GM19372 (cell line): ENCODE measurements around the gene DNAAF2.
"Not testable (repeated sequence)": the region's sequence is repeated elsewhere in the genome, so short reads cannot be mapped to it uniquely, and the experiment has no call there.

Experiments used
- ATAC-seq: cut with Tn5 transposase; IDR thresholded peaks from one replicate; pipeline ENCODE4 v1.9.1; 2021; ENCODE audit warnings: mild to moderate bottlenecking, low read depth, moderate library complexity; ENCODE audit not compliant: unreplicated experiment

The DNAAF2 gene, protein sequence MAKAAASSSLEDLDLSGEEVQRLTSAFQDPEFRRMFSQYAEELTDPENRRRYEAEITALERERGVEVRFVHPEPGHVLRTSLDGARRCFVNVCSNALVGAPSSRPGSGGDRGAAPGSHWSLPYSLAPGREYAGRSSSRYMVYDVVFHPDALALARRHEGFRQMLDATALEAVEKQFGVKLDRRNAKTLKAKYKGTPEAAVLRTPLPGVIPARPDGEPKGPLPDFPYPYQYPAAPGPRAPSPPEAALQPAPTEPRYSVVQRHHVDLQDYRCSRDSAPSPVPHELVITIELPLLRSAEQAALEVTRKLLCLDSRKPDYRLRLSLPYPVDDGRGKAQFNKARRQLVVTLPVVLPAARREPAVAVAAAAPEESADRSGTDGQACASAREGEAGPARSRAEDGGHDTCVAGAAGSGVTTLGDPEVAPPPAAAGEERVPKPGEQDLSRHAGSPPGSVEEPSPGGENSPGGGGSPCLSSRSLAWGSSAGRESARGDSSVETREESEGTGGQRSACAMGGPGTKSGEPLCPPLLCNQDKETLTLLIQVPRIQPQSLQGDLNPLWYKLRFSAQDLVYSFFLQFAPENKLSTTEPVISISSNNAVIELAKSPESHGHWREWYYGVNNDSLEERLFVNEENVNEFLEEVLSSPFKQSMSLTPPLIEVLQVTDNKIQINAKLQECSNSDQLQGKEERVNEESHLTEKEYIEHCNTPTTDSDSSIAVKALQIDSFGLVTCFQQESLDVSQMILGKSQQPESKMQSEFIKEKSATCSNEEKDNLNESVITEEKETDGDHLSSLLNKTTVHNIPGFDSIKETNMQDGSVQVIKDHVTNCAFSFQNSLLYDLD

DNA sequence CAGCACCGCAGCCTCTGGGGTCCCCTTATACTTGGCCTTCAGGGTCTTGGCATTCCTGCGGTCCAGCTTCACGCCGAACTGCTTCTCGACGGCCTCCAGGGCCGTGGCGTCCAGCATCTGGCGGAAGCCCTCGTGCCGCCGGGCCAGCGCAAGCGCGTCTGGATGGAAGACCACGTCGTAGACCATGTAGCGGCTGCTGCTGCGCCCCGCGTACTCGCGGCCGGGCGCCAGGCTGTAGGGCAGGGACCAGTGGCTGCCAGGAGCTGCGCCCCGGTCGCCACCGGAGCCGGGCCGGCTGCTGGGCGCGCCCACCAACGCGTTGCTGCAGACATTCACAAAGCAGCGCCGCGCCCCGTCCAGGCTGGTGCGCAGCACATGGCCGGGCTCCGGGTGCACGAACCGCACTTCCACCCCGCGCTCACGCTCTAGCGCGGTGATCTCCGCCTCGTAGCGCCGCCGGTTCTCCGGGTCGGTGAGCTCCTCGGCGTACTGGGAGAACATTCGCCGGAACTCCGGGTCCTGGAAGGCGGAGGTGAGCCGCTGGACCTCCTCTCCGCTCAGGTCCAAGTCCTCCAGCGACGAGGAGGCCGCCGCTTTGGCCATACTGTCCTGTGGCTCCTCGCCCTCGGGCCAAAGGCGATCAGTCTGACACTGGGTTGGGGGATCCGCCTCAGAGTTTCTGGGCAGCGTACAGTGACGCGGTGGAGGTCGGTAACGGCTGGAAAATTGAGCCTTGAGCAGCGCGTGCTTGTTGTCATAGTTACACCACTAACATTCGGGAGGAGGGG is at the start of gene DNAAF2:
Gene DNAAF2, minus strand, starts transcription at position 698 of the 788 bp plus-strand sequence. Its CDS starts 95 bp downstream, at position 603.
- peak; percentile 23 for ATAC-seq

DNA sequence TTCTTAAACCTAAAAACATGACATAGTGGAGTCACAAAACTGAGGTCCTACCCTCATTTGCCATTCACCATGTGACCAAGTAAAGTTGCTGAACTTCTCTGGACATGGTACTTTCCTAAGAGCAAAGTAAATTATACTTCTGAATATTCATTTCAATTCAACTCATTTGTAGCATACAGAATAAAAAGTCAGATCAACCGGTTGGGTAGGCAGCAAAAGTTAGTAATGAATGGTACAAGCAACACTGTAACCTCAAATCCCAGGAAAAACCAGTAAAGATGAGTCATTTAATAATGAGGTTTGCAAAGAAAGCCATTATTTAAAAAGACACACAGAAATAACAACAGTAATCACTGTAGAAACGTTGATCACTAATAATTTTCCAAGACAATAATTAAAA is 44.2 kb upstream of the DNAAF2 start:
- ATAC-seq, result no peak

DNA sequence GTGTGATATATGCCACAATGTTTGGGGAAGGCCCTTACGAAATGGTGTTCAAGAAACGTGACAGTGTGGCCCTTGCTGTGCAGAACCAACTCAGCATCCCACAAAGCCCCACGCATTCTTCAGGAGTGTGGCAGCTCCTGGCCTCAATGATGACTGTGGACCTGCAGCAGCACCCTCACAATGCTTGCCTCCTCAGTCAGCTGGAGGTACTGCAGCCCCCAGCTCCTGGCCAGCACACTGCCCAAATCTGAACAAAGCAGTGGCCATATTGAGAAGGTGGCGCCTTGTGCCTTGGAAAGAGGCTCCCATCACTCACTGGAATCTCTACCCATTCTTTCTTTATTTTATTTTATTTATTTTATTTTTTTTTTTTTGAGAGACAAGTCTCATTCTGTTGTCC is 42.6 kb upstream of the DNAAF2 start:
- no peak for ATAC-seq

DNA sequence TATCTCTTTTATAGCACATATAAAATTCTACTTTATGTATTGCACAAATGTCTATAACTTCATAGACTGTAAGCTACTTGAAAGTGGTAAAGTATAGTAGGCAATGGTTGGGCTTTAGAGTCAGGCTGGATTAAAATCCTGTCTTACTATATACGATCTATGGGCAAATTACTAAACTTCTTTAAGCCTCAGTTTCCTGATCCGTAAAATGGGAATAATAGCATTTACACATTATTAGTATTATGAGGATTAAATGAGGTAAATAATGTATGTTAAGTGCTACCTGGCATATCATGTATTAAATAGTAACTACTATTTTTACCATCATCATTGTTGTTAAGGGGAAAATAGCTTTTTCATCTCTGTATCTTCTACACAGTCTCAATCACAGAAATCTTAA is 38.5 kb upstream of the DNAAF2 start:
- no peak for ATAC-seq

DNA sequence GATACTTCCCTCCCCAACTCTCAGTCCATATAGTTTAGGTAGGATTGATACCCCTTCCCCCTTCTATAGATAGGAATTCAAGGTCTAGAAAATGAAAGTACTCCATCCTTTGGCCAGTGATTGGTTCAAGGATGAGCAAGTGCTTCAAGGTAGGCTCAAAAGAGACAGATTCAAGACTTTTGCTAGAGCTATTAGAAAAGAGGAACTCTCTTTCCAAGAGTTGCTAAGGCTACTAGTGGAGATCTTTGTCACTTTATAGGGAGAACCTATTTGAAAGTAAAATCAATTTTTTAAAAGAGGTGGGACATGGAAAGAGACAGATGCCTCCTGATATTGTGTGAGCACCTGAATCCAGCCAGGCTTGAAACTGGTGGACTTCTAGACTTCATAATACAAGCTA is 35.4 kb upstream of the DNAAF2 start:
- ATAC-seq, result no peak

DNA sequence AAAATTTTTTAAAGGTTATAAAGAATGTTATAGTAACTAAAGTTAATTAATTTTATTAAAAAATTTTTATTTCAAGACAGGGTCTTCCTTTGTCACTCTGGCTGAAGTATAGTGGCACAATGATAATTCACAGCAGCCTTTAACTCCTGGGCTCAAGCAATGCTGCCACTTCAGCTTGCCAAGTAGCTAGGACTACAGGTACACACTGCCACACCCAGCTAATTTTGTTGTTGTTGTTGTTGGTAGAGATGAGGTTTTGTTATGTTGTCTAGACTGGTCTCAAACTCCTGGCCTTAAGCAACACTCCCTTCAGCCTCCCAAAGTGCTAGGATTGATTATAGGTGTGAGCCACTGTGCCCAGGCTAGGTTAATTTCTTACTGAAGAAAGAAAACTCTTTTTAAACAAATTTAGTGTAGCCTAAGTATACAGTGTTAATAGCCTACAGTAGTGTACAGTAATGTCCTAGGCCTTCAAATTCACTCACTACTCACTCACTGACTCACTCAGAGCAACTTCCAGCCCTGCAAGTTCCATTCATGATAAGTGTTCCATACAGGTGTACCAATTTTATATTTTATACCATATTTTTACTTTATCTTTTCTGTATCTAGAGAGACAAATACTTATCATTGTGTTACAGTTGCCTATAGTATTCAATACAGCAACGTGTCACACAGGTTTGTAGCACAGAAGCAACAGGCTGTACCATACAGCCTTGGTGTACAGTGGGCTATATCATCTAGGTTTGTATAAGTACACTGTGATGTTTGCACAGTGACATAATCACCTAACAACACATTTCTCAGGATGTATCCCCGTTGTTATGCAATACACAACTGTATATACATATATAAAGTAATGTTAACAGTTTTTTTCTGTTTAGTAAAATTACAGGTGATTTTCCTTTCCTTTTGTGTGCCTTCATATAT is 24.7 kb upstream of the DNAAF2 start:
- no peak for ATAC-seq

DNA sequence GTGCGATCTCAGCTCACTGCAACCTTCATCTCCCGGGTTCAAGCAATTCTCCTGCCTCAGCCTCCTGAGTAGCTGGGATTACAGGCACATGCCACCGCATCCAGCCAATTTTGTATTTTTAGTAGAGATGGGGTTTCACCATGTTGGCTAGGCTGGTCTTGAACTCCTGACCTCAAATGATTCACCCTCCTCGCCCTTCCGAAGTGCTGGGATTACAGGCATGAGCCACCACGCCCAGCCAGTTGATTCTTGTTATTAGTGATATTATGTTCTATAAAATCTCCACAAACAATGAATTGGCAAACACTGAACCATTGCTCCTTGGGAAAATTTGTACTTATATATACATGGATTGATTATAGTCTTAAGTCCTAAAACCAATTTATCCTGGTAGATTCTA is 22.5 kb upstream of the DNAAF2 start:
- ATAC-seq, result not testable (repeated sequence)

DNA sequence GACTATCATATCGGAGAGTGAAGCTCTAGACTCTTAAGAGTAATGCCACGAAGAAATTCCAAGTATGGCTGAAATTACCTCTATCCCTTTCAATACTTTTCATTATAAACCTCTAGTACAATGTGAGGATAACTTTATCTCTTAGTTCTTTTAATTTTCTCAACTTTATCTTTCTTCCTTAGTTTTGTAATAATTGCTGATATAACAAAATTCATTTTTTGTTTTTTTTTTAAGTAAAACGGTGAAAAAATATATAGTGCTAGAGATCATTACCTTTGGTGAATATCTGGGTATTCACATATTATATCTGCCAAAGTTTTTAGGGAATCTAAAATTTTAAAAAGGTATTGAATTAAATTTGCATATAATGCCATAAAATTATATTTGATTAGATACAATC is 19.5 kb upstream of the DNAAF2 start:
- no peak for ATAC-seq

DNA sequence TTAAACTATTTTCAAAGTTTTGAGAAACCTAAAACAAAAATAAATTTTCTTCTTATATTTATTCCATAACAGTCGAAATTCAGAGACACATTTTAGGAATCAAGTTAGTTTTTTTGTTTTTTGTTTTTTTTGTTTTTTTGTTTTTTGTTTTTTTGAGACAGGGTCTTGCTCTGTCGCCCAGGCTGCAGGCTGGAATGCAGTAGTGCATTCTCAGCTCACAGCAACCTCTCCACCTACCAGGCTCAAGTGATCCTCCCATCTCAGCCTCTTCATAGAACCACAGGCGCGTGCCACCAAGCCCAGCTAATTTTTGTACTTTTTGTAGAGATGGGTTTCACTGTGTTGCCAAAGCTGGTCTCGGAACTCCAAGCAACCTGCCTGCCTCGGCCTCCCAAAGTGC is 18.5 kb upstream of the DNAAF2 start:
- no peak for ATAC-seq

DNA sequence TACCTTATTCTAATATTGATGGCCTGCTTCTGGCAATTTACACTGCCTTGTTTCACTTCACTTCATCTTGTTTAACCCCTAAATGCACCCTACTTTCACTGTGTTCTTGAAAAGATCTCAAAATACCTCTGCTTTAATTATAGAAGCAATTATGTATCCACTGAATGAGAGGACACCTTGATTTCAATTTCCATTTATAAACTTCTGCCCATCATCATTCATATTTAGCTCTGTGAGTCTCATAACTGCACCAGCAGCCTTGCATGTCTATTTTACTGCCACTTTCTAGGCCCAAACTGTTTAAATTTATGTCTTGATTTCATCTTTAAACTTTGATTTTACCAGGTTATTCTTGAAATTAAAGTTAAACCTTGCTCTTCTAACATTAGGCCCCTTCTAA is 7.1 kb upstream of the DNAAF2 start:
- no peak for ATAC-seq

DNA sequence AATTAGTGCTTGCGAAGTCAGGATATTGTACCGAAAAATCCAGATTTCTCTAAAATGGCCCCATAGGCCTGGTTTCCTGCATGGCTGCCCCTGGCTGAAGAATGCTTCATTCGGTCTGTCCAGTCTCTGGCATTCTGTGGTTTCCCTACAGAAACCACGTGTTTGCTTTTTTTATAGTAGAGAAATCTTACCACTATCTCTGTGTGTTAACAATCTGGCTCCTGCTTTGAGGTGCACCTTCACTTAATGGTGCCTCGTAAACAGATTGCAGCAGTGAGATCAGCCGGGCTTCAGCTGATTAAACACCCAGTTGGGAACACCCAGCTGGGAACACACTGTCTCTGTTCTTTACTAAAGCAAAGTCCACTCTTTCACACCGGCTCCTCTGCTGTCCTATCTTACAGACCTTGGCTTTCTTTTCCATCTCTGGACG is 6.7 kb upstream of the DNAAF2 start:
- no peak for ATAC-seq

DNA sequence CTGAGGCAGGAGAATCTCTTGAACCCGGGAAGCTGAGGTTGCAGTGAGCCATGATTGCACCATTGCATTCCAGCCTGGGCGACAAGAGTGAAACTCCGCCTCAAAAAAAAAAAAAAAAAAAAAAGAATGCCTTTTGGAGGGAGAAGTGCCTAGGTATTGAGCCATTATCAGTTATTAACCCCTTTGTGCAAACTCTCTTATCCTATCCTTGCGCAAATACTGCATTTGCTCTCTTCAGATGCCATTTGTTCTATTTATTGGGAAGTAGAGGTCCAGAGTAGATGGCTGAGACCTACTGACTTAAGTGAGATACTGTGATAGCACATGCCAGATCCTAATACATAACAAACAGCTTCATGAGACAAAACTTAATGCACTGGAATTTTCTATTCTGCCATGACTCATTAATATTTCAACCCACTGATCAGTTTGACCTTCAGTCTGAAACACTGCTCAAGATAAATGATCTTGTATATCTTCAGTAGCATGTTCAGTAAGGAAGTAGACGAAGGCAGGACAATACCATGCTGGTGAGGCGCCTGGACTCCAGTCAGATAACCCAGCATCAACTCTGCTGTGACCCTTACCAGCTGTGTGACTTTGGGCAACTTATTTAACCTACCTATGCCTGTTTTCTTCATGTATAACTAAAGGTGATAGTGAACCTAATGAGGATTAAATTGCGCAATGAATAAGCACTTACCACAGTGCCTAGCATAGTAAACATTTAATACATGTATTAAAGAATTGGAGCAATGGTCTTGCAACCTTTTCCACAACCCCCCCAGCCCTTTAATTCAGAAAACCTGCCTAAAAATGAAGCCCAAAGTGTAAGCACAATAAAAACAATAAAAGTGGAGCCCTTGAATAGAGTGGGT is 5.7 kb upstream of the DNAAF2 start:
- no peak for ATAC-seq

DNA sequence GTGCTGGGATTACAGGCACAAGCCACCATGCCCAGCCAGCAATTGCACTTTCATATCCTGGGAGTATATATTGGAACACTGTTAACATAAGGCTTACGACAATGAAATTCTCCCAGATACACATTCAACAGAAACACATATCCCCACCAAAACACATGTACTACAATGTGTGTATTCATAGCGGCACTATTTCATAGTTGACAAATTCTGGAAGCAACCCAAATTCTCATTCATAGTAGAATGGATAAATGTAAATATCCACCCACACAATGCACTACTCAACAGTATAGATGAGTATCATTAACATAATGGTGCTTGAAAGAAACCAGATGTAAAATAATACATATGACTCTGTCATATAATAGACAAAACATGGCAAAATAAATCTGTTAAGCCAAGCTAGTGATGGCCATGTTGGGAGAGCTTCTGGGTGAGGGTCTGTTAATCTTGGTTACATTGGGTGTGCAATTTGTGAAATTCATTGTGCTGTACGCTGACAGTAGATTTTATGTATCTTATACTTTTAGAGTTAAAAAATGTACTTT is 2.6 kb upstream of the DNAAF2 start:
- ATAC-seq, result no peak

DNA sequence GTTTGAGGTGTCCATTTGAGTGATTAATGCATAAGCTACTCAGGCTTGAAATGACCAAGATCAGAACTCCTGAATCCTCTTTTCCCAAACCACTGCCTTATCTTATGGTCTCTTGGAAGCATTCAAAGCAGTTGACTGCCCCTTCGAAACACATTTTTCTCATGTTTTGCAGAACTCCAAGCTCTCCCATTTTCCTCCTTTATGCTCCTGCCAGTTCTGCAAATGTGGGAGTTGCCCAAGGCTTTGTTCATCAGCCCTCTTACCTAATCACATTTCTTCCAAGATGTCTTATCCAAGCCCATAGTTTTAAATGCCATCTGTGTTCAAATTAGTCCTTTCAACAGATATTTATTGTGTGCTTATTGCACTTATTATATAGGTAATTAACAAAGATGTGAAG is 1.8 kb upstream of the DNAAF2 start:
- ATAC-seq, result no peak

DNA sequence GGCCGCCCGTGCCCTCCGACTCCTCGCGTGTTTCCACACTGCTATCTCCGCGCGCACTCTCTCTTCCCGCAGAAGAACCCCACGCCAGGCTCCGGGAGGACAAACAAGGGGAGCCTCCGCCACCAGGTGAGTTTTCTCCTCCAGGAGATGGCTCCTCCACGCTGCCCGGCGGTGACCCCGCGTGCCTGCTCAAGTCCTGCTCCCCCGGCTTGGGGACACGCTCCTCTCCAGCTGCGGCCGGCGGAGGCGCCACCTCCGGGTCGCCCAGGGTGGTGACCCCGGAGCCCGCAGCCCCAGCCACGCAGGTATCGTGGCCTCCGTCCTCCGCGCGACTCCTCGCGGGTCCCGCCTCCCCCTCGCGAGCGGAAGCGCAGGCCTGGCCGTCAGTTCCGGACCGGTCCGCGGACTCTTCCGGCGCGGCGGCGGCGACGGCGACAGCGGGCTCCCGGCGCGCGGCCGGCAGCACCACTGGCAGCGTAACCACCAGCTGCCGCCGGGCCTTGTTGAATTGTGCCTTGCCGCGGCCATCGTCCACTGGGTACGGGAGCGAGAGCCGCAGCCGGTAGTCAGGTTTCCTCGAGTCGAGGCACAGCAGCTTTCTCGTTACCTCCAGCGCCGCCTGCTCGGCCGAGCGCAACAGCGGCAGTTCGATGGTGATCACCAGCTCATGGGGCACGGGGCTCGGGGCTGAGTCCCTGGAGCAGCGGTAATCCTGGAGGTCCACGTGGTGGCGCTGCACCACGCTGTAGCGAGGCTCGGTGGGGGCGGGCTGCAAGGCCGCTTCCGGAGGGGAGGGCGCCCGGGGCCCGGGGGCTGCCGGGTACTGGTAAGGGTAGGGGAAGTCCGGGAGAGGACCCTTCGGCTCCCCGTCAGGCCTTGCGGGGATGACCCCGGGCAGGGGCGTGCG is 1.2 kb downstream of the DNAAF2 start:
- peak; percentile 74 for ATAC-seq

DNA sequence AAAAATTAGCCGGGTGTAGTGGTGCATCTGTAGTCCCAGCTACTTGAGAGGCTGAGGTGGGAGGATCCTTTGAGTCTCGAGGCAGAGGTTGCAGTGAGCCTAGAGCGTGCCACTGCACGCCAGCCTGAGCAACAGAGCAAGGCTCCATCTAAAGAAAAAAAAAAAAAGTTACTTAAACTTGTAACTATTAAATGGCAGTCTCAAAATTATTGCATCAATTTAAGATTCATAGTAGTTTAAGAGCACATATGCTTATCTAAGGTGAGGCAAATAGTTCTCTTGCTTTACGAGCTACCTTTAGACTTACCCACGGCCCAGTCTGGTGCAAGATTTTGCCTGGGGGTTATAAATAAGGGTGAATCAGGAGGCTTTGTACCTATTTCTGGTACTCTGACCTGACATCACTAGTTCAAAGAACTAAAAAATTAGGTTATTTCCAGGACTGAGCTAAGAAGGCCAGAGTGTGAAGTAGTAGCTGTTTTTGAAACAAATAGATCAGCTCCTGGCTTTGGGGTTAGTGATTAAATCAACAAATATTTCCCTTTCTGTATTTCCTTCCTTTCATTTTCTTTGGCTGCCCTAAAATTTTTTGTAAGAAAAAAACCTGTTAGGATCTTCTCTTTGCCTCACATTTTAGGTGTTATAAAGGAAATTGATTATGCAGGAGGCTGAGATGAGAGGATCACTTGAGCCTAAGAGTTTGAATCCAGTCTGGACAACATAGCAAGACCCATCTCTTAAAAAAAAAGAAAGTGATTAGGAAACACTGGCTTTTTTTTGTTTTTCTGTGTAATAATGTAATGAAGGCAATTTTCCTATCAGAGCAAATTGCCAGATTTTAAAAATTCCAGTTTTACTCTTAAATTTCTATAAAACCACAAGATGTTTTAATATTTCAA is 10.9 kb downstream of the DNAAF2 start:
- no peak for ATAC-seq

DNA sequence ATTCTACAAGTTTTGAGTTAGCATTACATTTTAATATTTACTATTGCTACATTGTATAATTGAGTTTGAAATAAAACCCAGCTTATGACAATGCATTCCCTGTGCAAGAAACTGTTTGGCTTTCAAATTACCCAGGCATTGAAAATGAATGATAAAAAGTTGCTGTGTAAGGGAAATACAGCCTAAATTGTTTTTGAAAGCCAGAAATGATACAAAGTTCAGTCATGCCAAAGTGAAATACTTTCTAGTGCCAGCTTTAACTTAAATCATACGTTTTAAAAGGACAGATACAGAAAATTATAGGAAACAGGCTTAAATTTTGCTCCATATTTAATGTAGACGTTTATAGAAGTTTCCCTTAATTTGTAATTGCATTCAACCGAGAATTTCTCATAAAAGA is 11.7 kb downstream of the DNAAF2 start:
- ATAC-seq, result no peak
